HG02763 (cell line): ENCODE data around the gene IL13RA2.

ENCODE experiments used
- ATAC-seq: cut with Tn5 transposase; IDR thresholded peaks from one replicate; pipeline ENCODE4 v1.9.1; 2021; ENCODE audit warnings: mild to moderate bottlenecking, moderate library complexity; ENCODE audit not compliant: unreplicated experiment

IL13RA2 gene

GRCh38 chrX:114999906-115000305 is 17.5 kb downstream of the IL13RA2 start:
- no peak for ATAC-seq

GRCh38 chrX:114997779-114998178 is 19.6 kb downstream of the IL13RA2 start:
- ATAC-seq = no peak

GRCh38 chrX:114985967-114986592 is 31.3 kb downstream of the IL13RA2 start:
- ATAC-seq = no peak

GRCh38 chrX:114976292-114976691 is 41.1 kb downstream of the IL13RA2 start:
- no peak for ATAC-seq

GRCh38 chrX:114973013-114973412 is 44.4 kb downstream of the IL13RA2 start:
- ATAC-seq = no peak

GRCh38 chrX:114970806-114971205 is 46.6 kb downstream of the IL13RA2 start:
- no peak for ATAC-seq

- no peak for ATAC-seq
These were observed 53.0 kb downstream of the IL13RA2 start for GRCh38 chrX:114964374-114964773.

GRCh38 chrX:114962209-114962608 is 55.2 kb downstream of the IL13RA2 start:
- ATAC-seq = no peak

GRCh38 chrX:114959729-114960128 is 57.7 kb downstream of the IL13RA2 start:
- no peak for ATAC-seq
